GM18858 (cell line): ENCODE data around the gene CA10.

Experiments
- ATAC-seq: cut with Tn5 transposase; IDR thresholded peaks from one replicate; pipeline ENCODE4 v1.9.1; 2021; ENCODE audit not compliant: unreplicated experiment

The CA10 gene

GRCh38 chr17:51770027-51770759 lies 388.3 kb downstream of the CA10 start:
- no peak for ATAC-seq

GRCh38 chr17:51769231-51769630 lies 389.3 kb downstream of the CA10 start:
- ATAC-seq, result no peak

- no peak for ATAC-seq
Observed at GRCh38 chr17:51768706-51769105, 389.8 kb downstream of the CA10 start.

GRCh38 chr17:51767287-51767686 lies 391.2 kb downstream of the CA10 start:
- ATAC-seq, result no peak

- ATAC-seq, result no peak
Observed at GRCh38 chr17:51765282-51766135, 393.0 kb downstream of the CA10 start.

- peak; percentile 93 for ATAC-seq
Observed at GRCh38 chr17:51764387-51764971, 394.0 kb downstream of the CA10 start.

- ATAC-seq, result no peak
Observed at GRCh38 chr17:51763058-51763457, 395.5 kb downstream of the CA10 start.

- no peak for ATAC-seq
Observed at GRCh38 chr17:51761105-51761504, 397.4 kb downstream of the CA10 start.

- ATAC-seq, result no peak
Observed at GRCh38 chr17:51759260-51759659, 399.3 kb downstream of the CA10 start.

- ATAC-seq, result no peak
Observed at GRCh38 chr17:51751072-51751471, 407.4 kb downstream of the CA10 start.

- no peak for ATAC-seq
Observed at GRCh38 chr17:51748749-51749604, 409.5 kb downstream of the CA10 start.

GRCh38 chr17:51746421-51746820 lies 412.1 kb downstream of the CA10 start:
- ATAC-seq, result no peak

GRCh38 chr17:51745993-51746392 lies 412.5 kb downstream of the CA10 start:
- no peak for ATAC-seq

GRCh38 chr17:51743477-51743876 lies 415.0 kb downstream of the CA10 start:
- ATAC-seq, result no peak

GRCh38 chr17:51742571-51742970 lies 415.9 kb downstream of the CA10 start:
- no peak for ATAC-seq

- no peak for ATAC-seq
Observed at GRCh38 chr17:51741458-51741857, 417.1 kb downstream of the CA10 start.

GRCh38 chr17:51740531-51740930 lies 418.0 kb downstream of the CA10 start:
- no peak for ATAC-seq

GRCh38 chr17:51739245-51739886 lies 419.1 kb downstream of the CA10 start:
- no peak for ATAC-seq

GRCh38 chr17:51736356-51736755 lies 422.2 kb downstream of the CA10 start:
- ATAC-seq, result no peak

GRCh38 chr17:51734976-51735375 lies 423.5 kb downstream of the CA10 start:
- ATAC-seq, result no peak
